HL-60 (cell line): ENCODE results near the gene PCDHGA7.

Experiments
- DNase-seq, 2 experiments: peaks; one replicate each; pipeline ENCODE4 v3.0.0-alpha.2; 2010 to 2020; ENCODE audit warnings: low read depth in 1 of 2, low spot score in 1 of 2
- H3K27ac ChIP-seq: fragments of 250-450 bp; sonication (Bioruptor Pico); replicated peaks from 2 replicates; pipeline ENCODE4 v1.5.1; 2020; ENCODE audit warnings: mild to moderate bottlenecking, moderate library complexity
- H3K27me3 ChIP-seq: fragments of 250-450 bp; sonication (Bioruptor Pico); 2 replicates; pipeline ENCODE4 v1.5.1; 2021; ENCODE audit warnings: mild to moderate bottlenecking, moderate library complexity; ENCODE audit not compliant: insufficient read depth, poor library complexity, severe bottlenecking
- H3K4me3 ChIP-seq: replicated peaks from 2 replicates; pipeline ENCODE4 v1.5.1; 2011; ENCODE audit warnings: mild to moderate bottlenecking, control low read depth, low read length; ENCODE audit not compliant: insufficient read depth
- CTCF ChIP-seq: IDR thresholded peaks from one replicate; pipeline ENCODE4 v1.5.1; 2011; ENCODE audit warnings: low read length, control low read depth, inconsistent platforms; ENCODE audit not compliant: insufficient read depth
- GABPA ChIP-seq: IDR thresholded peaks from 2 replicates; pipeline ENCODE4 v1.6.1; 2012; ENCODE audit warnings: low read depth
- POLR2AphosphoS5 ChIP-seq: IDR thresholded peaks from 2 replicates; pipeline ENCODE4 v1.6.1; 2012; ENCODE audit warnings: low read depth
- REST ChIP-seq: IDR thresholded peaks from 2 replicates; pipeline ENCODE4 v1.6.1; 2012; ENCODE audit warnings: low read depth; ENCODE audit not compliant: insufficient replicate concordance
- SPI1 ChIP-seq: IDR thresholded peaks from 2 replicates; pipeline ENCODE4 v1.6.1; 2012; ENCODE audit warnings: low read depth, mild to moderate bottlenecking, borderline replicate concordance

Gene PCDHGA7

GRCh38 chr5:141419074-141419880, 36.7 kb downstream of the PCDHGA7 start:
- no peak overlapping the region for H3K4me3 ChIP-seq
- DNase-seq, result no peak
- no peak overlapping the region for H3K27ac ChIP-seq
- TF ChIP-seq POLR2AphosphoS5 (no peak), CTCF (no peak), GABPA (no peak), REST (no peak), SPI1 (no peak)
- peaks cover 9% of the 10 kb centered on the region for H3K27me3 ChIP-seq

GRCh38 chr5:141420855-141421488, 38.4 kb downstream of the PCDHGA7 start, which contains the start of gene PCDHGA11:
Gene PCDHGA11, plus strand, starts transcription at chr5:141421051. Its CDS starts 177 bp downstream, at chr5:141421228.
- peak within 1 kb of the TSS; percentile 69 for H3K4me3 ChIP-seq
- H3K27me3 ChIP-seq, result peaks cover 13% of the 10 kb centered on the region
- no peak for TF ChIP-seq POLR2AphosphoS5
- TF ChIP-seq CTCF, result peak; percentile 60
- DNase-seq, result peak in 1 of 2 experiments; percentile 68
- H3K27ac ChIP-seq, result no peak within 1 kb of the TSS

GRCh38 chr5:141421489-141421855, 38.9 kb downstream of the PCDHGA7 start:
- DNase-seq, result no peak
- peaks cover 13% of the 10 kb centered on the region for H3K27me3 ChIP-seq
- TF ChIP-seq GABPA (no peak), POLR2AphosphoS5 (no peak), CTCF (no peak)
- H3K27ac ChIP-seq, result no peak overlapping the region
- H3K4me3 ChIP-seq, result peak overlapping the region; percentile 69

- DNase-seq, result no peak
- Histone ChIP-seq H3K27ac (no peak overlapping the region), H3K27me3 (peaks cover 13% of the 10 kb centered on the region), H3K4me3 (no peak overlapping the region)
- no peak for TF ChIP-seq SPI1
- no peak for TF ChIP-seq POLR2AphosphoS5
- no peak for TF ChIP-seq CTCF
- TF ChIP-seq GABPA, result no peak
- TF ChIP-seq REST, result peak; percentile 40
Observed at GRCh38 chr5:141422742-141423291, 40.3 kb downstream of the PCDHGA7 start.
